ENCODE measurements around the gene TUSC2. TPM values are rescaled to one million over a fixed set of nuclear protein-coding genes. Genes with fewer than 3 reads are reported as not detected.

TUSC2 gene
- total and polyA plus RNA-seq, 9 of the 15 experiments (the other 6 are each of a cell fraction or from before 2014, with no cell fraction given), result 2.8 to 67.5 (median 25.8) TPM

DNA sequence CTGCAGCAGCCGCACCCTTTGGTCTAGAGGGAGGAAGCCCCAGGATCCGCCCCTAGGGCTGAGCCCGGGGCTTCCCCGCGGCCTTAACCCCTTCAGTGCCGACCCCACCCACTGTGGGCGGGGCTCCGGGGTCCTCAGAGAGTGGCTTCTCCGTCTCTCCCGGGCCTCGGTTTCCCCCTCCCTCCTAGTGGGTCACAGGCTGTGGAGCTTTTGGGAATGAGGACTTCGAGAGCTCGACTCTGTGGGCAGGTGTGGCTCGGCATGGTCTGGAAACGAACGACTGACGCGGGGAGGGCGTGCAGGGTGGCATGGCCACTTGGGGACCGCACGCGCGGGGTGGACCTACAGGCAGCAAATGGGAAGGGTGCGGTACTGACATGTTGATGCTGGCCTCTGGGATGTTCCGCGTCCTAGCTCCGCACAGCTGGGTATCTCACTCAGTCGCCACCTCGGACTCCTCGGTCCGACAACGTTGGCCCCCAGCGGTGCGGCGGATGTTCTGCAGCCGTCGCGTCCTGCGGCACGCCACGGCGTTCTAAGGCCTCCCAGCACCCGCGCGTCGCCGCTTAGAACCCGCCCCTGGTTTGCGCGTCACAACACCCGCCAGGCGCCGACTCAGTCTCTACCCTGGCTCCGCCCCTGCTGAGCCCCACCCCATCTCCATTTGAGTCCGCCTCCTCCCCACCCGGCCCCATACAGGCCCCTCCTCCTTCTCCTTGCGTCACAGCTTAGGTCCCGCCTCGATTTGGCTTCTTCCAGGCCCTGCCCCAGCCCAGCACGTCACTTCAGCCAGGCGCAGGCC lies 29.0 kb downstream of the TUSC2 start, which contains the start of the genes HYAL3 and NAA80 (continued):
- TF ChIP-seq ZNF407 (IDR thresholded peaks at IDR 0.05; ENCODE audit: low read depth) (no peak), VEZF1 (CRISPR knock-in tag; IDR thresholded peaks at IDR 0.05) (no peak; the same call in 1 of the 2 replicates), KAT8 (IDR thresholded peaks at IDR 0.05; ENCODE audit: low read depth) (no peak), ZNF639 (CRISPR knock-in tag; conservative IDR thresholded peaks at IDR 0.05 in 1 of 2, IDR thresholded peaks at IDR 0.05 in 1 of 2) (no peak; a peak in 1 of 4 replicates), SREBF1 (IDR thresholded peaks at IDR 0.05; ENCODE audit: borderline replicate concordance, low read depth, low read length) (no peak), NRF1 (conservative IDR thresholded peaks at IDR 0.05 in 1 of 2, IDR thresholded peaks at IDR 0.05 in 1 of 2) (peak; percentile 89 to 90), STAT5B (CRISPR knock-in tag; IDR thresholded peaks at IDR 0.05) (no peak)
- TF ChIP-seq, protein P1, sequence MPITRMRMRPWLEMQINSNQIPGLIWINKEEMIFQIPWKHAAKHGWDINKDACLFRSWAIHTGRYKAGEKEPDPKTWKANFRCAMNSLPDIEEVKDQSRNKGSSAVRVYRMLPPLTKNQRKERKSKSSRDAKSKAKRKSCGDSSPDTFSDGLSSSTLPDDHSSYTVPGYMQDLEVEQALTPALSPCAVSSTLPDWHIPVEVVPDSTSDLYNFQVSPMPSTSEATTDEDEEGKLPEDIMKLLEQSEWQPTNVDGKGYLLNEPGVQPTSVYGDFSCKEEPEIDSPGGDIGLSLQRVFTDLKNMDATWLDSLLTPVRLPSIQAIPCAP (CRISPR knock-in tag; IDR thresholded peaks at IDR 0.05; ENCODE audit: borderline replicate concordance), result no peak
- TF ChIP-seq, protein P2, sequence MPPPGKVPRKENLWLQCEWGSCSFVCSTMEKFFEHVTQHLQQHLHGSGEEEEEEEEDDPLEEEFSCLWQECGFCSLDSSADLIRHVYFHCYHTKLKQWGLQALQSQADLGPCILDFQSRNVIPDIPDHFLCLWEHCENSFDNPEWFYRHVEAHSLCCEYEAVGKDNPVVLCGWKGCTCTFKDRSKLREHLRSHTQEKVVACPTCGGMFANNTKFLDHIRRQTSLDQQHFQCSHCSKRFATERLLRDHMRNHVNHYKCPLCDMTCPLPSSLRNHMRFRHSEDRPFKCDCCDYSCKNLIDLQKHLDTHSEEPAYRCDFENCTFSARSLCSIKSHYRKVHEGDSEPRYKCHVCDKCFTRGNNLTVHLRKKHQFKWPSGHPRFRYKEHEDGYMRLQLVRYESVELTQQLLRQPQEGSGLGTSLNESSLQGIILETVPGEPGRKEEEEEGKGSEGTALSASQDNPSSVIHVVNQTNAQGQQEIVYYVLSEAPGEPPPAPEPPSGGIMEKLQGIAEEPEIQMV (tag; conservative IDR thresholded peaks at IDR 0.05; ENCODE audit: low read depth), result no peak
- TF ChIP-seq, protein P3, sequence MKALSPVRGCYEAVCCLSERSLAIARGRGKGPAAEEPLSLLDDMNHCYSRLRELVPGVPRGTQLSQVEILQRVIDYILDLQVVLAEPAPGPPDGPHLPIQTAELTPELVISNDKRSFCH (CRISPR knock-in tag; IDR thresholded peaks at IDR 0.05), result no peak
- TF ChIP-seq, protein P3 (tag; IDR thresholded peaks at IDR 0.05), result no peak; the same call in 1 of the 2 replicates
